Stimulated activated CD4-positive, alpha-beta T cell treated with anti-CD3 and anti-CD28 coated beads, Interleukin-1b, Interleukin-23, amount 100 ng/mL, for 24 hours (primary cell): ENCODE data around the gene SIK2.
"Not testable (repeated sequence)": the region's sequence is repeated elsewhere in the genome, so short reads cannot be mapped to it uniquely, and the experiment has no call there.

ENCODE experiments used
- DNase-seq, 4 experiments: peaks; one replicate each; pipeline ENCODE4 v3.0.0-alpha.2; 2020; ENCODE audit warnings: low read depth in 4 of 4, low spot score in 1 of 4

The SIK2 gene

GRCh38 chr11:111749646-111750045, 147.4 kb downstream of the SIK2 start:
- no peak for DNase-seq

GRCh38 chr11:111756097-111756496, 153.8 kb downstream of the SIK2 start:
- DNase-seq, result no peak

DNA sequence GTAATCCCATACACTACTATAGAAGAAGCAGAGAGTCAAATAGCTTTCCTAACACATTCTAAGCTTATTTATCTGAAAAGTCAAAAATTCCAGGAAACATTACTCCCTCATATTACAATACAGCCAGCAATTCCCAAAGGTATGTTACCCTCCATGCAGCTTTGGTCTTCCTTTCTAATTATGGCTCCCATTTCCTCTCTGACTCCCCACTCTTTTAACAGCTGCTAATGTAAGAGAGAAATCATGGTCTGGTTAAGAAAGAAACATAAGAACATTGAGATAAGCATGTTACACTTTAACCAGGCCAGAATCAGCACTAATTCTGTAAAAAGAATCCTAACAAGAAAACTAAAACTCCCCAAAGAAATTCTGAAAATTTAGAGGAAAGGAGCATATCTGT, 157.1 kb downstream of the SIK2 start:
- no peak for DNase-seq

DNA sequence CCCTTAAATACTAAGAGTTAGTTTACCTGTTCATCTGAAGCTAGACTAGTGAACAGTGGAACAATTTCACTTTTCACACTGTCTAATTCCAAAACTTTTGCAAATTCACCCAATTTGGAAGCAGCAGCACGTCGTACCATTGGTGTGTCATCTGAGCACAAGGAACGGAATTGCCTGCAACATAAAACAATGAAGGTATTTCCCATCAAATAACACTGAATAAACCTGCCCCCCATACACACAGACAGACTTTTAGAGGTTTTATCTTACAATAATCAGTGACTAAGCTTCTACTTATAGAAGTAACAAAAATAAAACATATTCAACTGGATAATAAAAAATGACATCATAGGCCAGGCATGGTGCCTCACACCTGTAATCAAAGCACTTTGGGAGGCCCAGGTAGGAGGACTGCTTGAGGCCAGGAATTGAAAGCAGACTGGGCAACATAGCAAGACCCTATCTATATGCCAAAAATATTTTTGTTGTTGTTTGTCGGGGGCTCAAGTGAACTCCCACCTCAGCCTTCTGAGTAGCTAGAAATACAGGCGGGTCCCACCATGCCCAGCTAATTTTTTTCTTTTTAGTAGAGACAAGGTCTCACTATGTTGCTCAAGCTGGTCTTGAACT, 157.6 kb downstream of the SIK2 start:
- no peak for DNase-seq

- DNase-seq, result no peak
Observed at GRCh38 chr11:111761036-111761435, 158.8 kb downstream of the SIK2 start.

- no peak for DNase-seq
Observed at GRCh38 chr11:111762526-111762925, 160.3 kb downstream of the SIK2 start.

DNA sequence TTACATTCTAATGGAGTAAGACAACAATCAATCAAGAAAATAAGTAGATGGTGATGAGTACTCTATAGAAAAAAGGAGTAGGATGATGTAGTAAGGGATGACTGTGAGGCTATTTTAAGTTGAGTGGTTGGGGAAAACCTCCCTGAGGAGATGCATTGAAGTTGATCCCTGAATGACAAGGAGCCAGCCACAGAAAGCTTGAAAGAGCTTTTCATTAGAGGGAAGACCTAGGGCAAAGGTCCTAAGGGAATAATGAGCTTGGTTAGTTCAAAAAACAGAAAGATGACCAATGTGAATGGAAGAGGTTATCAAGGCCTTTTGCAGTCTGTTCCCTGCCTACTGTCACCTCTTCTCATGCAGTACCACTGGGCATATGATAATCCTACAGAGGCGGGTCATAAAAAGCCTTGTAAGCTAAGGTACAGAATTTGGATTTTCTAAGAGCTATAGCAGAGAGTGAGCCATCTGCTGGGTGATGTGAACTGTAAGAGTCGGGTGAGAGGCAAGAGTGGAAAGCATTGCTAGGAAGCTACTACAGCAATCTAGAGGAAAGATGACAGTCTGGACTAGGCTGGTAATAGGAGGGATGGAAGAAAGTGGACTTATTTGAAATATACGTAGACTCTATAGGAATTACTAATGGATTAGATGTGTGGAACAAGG, 160.9 kb downstream of the SIK2 start:
- no peak for DNase-seq

DNA sequence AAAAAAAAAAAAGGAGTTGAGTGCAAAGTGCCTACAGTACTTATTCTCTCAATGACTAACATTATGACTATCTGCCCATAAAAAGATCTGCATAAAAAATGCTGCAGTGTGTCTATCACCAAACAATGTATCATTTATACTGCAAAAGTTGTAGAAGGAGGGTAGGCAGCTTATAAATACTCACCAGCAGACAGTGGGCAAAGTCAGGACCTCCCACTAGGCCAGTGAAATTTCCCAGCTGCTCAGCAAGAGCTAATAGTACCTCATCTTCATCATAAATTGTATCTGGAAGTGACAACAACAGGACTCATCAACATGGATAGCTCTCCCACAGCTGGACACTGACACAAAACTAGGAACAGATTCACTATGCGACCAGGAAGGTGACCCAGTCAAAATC, 162.4 kb downstream of the SIK2 start:
- no peak for DNase-seq

DNA sequence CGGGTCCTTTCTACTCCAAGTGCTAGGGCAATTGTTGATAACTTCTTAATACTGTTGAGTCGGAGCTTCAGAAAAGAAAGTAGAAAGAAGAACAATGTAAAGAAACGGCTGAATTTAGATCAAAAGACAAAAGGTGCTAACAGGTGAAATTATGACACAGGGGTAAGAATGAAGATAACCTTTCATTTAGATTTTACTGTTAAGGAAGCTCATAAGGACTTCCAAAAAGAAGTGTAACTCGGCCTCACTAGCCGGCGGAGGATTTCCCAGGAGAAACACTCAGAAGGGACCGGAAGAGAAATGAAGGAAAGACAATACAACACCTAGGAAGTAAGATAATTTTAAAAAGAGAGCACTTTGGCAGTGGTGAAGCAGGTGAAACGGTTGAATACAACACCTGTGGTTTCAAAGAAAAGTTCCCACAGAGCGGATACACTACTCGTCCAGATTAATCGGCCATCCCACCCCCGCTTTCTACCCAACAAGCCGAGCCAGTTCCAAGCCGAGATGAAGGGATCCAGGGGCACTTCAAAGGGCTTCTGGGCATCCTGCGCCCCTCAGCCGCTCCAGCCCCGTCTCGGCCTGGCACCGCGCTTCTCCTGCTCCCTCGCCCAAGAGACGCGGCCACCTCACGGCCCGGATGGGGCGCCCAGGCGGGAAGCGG, 163.2 kb downstream of the SIK2 start:
- DNase-seq, result peak in 1 of 4 experiments; percentile 2

DNA sequence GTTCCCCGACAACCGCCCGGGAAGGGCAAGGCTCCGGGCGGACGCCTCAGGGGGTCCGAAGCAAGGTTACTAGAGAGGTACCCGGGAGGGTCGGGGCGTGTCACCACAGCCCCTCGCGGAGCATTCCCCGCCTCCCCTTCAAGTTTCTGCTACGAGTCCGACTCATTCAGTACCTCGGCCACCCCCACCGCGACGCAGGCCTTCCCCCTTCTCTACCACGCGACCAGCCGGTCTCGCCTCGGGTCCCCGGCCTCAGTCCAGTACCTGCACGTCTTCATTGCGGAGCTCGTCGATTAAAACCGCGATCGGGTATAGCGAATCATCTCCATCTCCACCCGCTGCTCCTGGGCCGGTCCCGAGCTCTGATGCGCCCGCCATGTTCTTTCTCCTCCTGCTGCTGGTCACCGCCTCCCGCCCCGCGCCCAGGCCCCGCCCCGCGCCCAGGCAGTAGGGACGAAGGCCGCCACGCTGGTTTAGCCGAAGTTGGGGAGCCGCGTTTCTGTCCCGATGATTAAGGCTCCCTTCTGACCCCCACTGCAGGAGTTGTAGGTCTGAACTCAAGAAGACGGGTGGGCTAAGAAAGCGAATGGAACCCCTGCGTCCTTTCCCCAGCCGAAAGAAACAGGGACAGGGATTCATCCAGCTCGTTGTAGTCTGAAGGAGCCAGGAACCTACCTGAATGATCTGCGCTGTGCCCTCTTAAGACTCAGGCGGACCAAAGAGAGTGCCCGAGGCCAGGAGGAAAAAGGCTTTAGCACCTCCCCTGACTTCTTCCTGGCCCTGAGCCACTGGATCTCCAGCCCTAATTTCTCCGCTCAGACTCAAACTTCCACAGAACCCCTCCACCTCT, 164.0 kb downstream of the SIK2 start, which contains the start of gene PPP2R1B:
Gene PPP2R1B (minus strand): TSS at position 406 of the 850 bp plus-strand sequence. CDS start 28 bp downstream, at position 378.
- peak; percentile 49 to 65 (median 56) for DNase-seq

- no peak for DNase-seq
Observed at GRCh38 chr11:111766834-111767142, 164.5 kb downstream of the SIK2 start.

GRCh38 chr11:111770581-111771134, 168.4 kb downstream of the SIK2 start:
- no peak for DNase-seq

- not testable (repeated sequence) for DNase-seq
Observed at GRCh38 chr11:111771205-111771604, 169.0 kb downstream of the SIK2 start.

GRCh38 chr11:111772535-111772934, 170.3 kb downstream of the SIK2 start:
- DNase-seq, result no peak

DNA sequence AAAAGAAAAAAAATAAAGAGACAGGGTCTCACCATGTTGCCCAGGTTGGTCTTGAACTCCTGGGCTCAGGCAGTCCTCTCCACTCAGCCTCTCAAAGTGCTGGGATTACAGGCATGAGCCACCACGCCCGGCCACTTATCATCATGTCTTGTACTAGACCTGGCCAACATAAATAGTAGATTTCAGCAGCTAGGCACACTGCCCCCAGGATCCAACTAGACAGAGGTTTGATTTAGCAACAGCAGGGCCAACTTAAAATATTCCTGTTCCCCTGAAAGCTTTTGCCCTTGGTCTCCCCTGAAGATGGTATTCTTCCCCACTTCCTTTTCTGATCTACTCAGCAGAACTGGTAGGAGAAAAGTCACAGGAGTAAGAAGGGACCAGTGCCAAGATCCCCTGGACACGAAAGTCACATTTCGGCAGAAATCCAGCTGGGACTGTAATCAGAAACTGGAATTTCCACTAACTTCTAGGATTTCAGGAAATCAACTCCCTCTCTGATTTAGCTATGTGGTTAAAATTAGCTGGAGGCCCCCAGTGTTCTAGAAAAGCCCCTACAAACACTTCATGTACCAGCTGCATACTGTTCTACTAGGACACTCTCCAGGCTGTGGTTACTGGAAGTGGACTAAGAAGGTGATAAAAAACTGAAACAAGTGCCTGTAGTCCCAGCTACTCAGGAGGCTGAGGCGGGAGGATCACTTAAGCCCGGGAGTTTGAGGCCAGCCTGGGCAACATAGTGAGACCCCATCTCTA, 172.9 kb downstream of the SIK2 start:
- no peak for DNase-seq

GRCh38 chr11:111776398-111777093, 174.3 kb downstream of the SIK2 start:
- no peak for DNase-seq

DNA sequence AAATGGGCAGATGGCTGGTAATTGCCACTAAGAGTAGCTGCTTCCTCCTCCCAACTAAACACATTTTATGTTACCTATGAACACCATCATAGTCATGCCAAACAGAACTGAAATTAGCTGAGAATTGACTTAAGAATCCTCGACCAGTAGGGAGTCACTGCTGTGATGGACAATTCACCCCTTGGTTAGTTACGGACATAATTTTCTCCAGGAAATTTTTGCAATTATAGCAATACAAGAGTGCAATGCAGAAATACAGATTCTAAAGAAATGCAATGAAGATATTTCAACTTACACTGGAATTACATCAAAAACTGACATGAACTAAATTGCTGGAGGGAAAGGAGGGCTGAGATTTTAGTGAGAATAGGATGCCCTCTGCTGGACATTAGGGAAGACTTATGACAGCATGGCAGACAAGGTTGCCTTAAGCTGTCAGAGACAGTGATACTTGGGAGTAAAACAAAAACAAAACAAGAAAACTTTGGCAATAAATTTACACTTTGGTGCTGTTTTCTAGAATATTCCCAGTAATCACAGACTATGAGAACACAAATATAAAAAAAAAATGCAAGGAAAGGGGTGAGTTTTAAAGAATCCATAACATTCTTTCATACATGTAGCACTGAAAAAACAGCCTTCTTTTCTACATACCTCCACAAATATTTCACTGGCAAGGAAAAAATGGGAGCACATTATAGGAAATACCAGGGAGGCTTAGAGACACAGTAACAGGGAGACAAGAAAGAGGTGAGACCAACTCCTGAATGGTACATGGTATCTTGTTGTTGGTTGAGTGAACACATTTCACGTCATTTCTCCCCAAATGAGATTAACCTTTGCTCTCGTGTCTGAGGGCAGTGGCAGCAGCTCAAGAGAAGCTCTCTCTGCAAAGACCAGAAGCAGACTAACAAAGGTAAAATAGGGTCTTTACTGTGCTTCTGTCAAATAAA, 175.1 kb downstream of the SIK2 start:
- no peak for DNase-seq

DNA sequence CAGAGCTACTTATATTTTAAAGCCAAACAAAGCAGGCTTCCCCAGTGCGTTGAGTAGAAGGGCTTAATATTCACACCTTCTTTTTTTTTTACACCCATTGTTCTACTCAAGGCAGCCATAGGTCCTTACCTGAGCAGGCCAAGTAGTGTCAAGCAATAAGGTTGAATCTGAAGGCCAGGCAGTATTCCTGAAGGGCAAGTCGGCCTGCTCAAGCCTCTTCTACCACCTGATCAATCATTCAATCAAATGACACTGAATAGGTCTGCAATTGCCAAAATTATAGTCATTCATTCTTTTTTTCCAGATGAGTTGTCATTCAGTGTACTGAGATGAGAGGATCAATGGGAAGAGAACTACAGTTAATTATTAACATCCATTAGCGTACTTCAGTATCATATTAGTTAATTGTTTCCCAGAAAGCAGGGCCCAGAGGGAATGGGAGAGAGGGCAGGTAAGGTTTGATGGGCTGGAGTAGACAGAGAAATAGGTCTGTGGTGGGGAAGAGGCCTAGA, 175.9 kb downstream of the SIK2 start:
- DNase-seq, result no peak

DNA sequence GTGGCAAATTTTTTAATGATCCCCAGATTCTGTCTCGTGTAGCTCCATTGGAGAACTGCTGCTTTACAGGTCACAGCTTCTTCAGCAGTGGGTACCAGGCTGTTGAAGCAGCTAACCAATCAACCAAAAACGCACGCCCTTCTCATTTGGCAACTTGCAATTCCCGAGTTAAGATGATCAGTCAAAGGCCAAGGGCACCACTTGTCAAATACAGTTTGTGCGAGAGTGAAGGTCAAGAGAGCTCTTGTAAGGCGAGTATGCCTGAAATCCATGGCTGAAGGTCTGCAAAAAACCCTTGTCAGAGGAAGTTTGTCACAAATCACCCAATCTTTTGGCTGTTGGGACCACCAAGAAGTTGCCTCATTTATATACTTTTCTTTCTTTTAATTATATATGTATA, 176.9 kb downstream of the SIK2 start:
- no peak for DNase-seq
